ENCODE data around the gene DPP10. TPM values are rescaled to one million over a fixed set of nuclear protein-coding genes. Genes with fewer than 3 reads are reported as not detected.

DPP10 gene
- total RNA-seq, 1 experiment from 2014 or later, result not detected

GRCh38 chr2:114864901-114865300 is 422.5 kb downstream of the DPP10 start:
- Histone ChIP-seq H3F3A (ENCODE audit: low read length, unreplicated experiment) (no peaks in the 10 kb centered on the region), H3K9ac (ENCODE audit: low read length) (no peak overlapping the region), H3K36me3 (ENCODE audit: low read depth, low read length) (no peaks in the 10 kb centered on the region), H3K9me2 (replicated peaks; ENCODE audit: low read length) (no peaks in the 10 kb centered on the region), H3K27me3 (ENCODE audit: low read length) (no peaks in the 10 kb centered on the region), H3K79me2 (ENCODE audit: low read length) (no peaks in the 10 kb centered on the region), H3K4me1 (ENCODE audit: insufficient read depth, low read length) (no peaks in the 10 kb centered on the region), H3K27ac (ENCODE audit: low read length) (no peak overlapping the region), H2AFZ (ENCODE audit: low read length) (no peak overlapping the region), H4K20me1 (ENCODE audit: low read length) (no peaks in the 10 kb centered on the region), H3K4me2 (ENCODE audit: low read length) (no peak overlapping the region), H3K9me3 (ENCODE audit: low read length) (no peaks in the 10 kb centered on the region), H3K4me3 (ENCODE audit: low read length) (no peak overlapping the region)
- no peak for ATAC-seq
- intact Hi-C loops (cut with micrococcal nuclease), result no loop called here
- no TSS peak for BruUV-seq (replicated peaks)
- ChIA-PET CTCF (no interaction called here), POLR2A (ENCODE audit: unreplicated experiment) (no interaction called here)
- DNase-seq, result no peak
- TF ChIP-seq EZH2 (IDR thresholded peaks at IDR 0.05; ENCODE audit: low read length, unreplicated experiment) (no peak), EZH2phosphoT487 (IDR thresholded peaks at IDR 0.05; ENCODE audit: borderline replicate concordance, low read length) (no peak)
- TF ChIP-seq, protein P1, sequence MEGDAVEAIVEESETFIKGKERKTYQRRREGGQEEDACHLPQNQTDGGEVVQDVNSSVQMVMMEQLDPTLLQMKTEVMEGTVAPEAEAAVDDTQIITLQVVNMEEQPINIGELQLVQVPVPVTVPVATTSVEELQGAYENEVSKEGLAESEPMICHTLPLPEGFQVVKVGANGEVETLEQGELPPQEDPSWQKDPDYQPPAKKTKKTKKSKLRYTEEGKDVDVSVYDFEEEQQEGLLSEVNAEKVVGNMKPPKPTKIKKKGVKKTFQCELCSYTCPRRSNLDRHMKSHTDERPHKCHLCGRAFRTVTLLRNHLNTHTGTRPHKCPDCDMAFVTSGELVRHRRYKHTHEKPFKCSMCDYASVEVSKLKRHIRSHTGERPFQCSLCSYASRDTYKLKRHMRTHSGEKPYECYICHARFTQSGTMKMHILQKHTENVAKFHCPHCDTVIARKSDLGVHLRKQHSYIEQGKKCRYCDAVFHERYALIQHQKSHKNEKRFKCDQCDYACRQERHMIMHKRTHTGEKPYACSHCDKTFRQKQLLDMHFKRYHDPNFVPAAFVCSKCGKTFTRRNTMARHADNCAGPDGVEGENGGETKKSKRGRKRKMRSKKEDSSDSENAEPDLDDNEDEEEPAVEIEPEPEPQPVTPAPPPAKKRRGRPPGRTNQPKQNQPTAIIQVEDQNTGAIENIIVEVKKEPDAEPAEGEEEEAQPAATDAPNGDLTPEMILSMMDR (conservative IDR thresholded peaks at IDR 0.05; ENCODE audit: low read depth, low read length), result no peak

DNA sequence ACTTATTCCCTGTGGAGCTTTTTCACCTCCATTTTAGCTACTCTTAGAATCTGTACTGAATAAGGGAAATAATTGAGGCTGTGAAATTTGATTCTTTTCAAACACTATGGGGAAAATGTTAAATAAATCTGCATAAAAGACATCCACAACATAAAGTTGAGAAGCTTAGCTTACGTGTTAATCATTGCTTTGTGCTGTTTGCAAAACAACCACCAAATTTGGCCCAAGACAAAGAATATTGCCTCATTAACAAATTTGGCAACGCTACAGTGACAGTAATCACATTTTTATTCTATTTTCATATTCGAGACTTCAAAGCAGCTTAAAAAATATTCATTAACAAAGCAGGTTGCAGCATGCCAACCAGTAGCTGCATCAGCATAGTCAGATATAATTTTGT is 437.6 kb downstream of the DPP10 start:
- Histone ChIP-seq H3K4me1 (ENCODE audit: insufficient read depth, low read length) (no peaks in the 10 kb centered on the region), H3K27ac (ENCODE audit: low read length) (no peak overlapping the region), H3K4me2 (ENCODE audit: low read length) (no peak overlapping the region), H3K9ac (ENCODE audit: low read length) (no peak overlapping the region), H4K20me1 (ENCODE audit: low read length) (no peaks in the 10 kb centered on the region), H2AFZ (ENCODE audit: low read length) (no peak overlapping the region), H3K27me3 (ENCODE audit: low read length) (peaks cover 9% of the 10 kb centered on the region; the same call in 1 of the 2 replicates), H3K9me3 (ENCODE audit: low read length) (no peaks in the 10 kb centered on the region), H3F3A (ENCODE audit: low read length, unreplicated experiment) (no peaks in the 10 kb centered on the region), H3K4me3 (ENCODE audit: low read length) (no peak overlapping the region), H3K36me3 (ENCODE audit: low read depth, low read length) (no peaks in the 10 kb centered on the region), H3K9me2 (replicated peaks; ENCODE audit: low read length) (no peaks in the 10 kb centered on the region), H3K79me2 (ENCODE audit: low read length) (no peaks in the 10 kb centered on the region)
- POLR2A ChIA-PET (ENCODE audit: unreplicated experiment), result no interaction called here
- BruUV-seq (replicated peaks), result no TSS peak
- intact Hi-C loops (cut with micrococcal nuclease), result no loop called here
- CTCF ChIA-PET, result no interaction called here
- no peak for TF ChIP-seq EZH2phosphoT487 (IDR thresholded peaks at IDR 0.05; ENCODE audit: borderline replicate concordance, low read length)
- TF ChIP-seq, protein P1 (conservative IDR thresholded peaks at IDR 0.05; ENCODE audit: low read depth, low read length), result no peak
- TF ChIP-seq EZH2 (IDR thresholded peaks at IDR 0.05; ENCODE audit: low read length, unreplicated experiment), result no peak
- ATAC-seq, result no peak
- no peak for DNase-seq

GRCh38 chr2:114919985-114920384 is 477.5 kb downstream of the DPP10 start:
- Histone ChIP-seq H3K36me3 (ENCODE audit: low read depth, low read length) (no peaks in the 10 kb centered on the region), H3K27me3 (ENCODE audit: low read length) (no peaks in the 10 kb centered on the region), H3K4me2 (ENCODE audit: low read length) (no peak overlapping the region), H3K9me3 (ENCODE audit: low read length) (no peaks in the 10 kb centered on the region), H2AFZ (ENCODE audit: low read length) (no peak overlapping the region), H4K20me1 (ENCODE audit: low read length) (no peaks in the 10 kb centered on the region), H3K27ac (ENCODE audit: low read length) (no peak overlapping the region), H3K9ac (ENCODE audit: low read length) (no peak overlapping the region), H3K79me2 (ENCODE audit: low read length) (no peaks in the 10 kb centered on the region), H3K9me2 (replicated peaks; ENCODE audit: low read length) (no peaks in the 10 kb centered on the region), H3F3A (ENCODE audit: low read length, unreplicated experiment) (no peaks in the 10 kb centered on the region), H3K4me1 (ENCODE audit: insufficient read depth, low read length) (no peaks in the 10 kb centered on the region), H3K4me3 (ENCODE audit: low read length) (no peak overlapping the region)
- no TSS peak for BruUV-seq (replicated peaks)
- POLR2A ChIA-PET (ENCODE audit: unreplicated experiment), result no interaction called here
- DNase-seq (no peak), ATAC-seq (no peak)
- no peak for TF ChIP-seq EZH2phosphoT487 (IDR thresholded peaks at IDR 0.05; ENCODE audit: borderline replicate concordance, low read length)
- TF ChIP-seq, protein P1 (conservative IDR thresholded peaks at IDR 0.05; ENCODE audit: low read depth, low read length), result no peak
- no peak for TF ChIP-seq EZH2 (IDR thresholded peaks at IDR 0.05; ENCODE audit: low read length, unreplicated experiment)
- intact Hi-C loops (cut with micrococcal nuclease), result no loop called here
- CTCF ChIA-PET, result no interaction called here

Data from PC-3 (cell line).